HG02981 (cell line): ENCODE results near the gene POLR2E.

Experiments used
- ATAC-seq: cut with Tn5 transposase; IDR thresholded peaks from one replicate; pipeline ENCODE4 v1.9.1; 2021; ENCODE audit warnings: mild to moderate bottlenecking, moderate library complexity; ENCODE audit not compliant: unreplicated experiment

The POLR2E gene

GRCh38 chr19:1111641-1112267, 16.6 kb upstream of the POLR2E start:
- no peak for ATAC-seq

GRCh38 chr19:1110809-1111640, 15.8 kb upstream of the POLR2E start:
- no peak for ATAC-seq

GRCh38 chr19:1109697-1110671, 14.8 kb upstream of the POLR2E start:
- ATAC-seq: no peak

- ATAC-seq: no peak
Measured at GRCh38 chr19:1109032-1109551, 13.9 kb upstream of the POLR2E start.

GRCh38 chr19:1108291-1109031, 13.3 kb upstream of the POLR2E start:
- no peak for ATAC-seq

- ATAC-seq: no peak
Measured at GRCh38 chr19:1107661-1108261, 12.6 kb upstream of the POLR2E start.

- no peak for ATAC-seq
Measured at GRCh38 chr19:1106841-1107660, 11.9 kb upstream of the POLR2E start.

- no peak for ATAC-seq
Measured at GRCh38 chr19:1105873-1106840, 11.0 kb upstream of the POLR2E start.

- no peak for ATAC-seq
Measured at GRCh38 chr19:1105008-1105872, 10.1 kb upstream of the POLR2E start.

- peak; percentile 32 for ATAC-seq
Measured at GRCh38 chr19:1104311-1105007, 9.3 kb upstream of the POLR2E start.

- ATAC-seq: peak; percentile 72
Measured at GRCh38 chr19:1103708-1104310, 8.6 kb upstream of the POLR2E start, which contains the start of gene GPX4. Gene GPX4, plus strand, starts transcription at chr19:1103994. Its CDS starts 50 bp downstream, at chr19:1104044.

GRCh38 chr19:1103132-1103707, 8.0 kb upstream of the POLR2E start:
- no peak for ATAC-seq

GRCh38 chr19:1102407-1103131, 7.4 kb upstream of the POLR2E start:
- no peak for ATAC-seq

GRCh38 chr19:1101337-1101698, 6.1 kb upstream of the POLR2E start:
- ATAC-seq: no peak
